H1 (cell line): ENCODE data around the gene GALK1. TPM values are rescaled to one million over a fixed set of nuclear protein-coding genes. Genes with fewer than 3 reads are reported as not detected.

Source experiments
- CTCF ChIA-PET: fragments of 300-600 bp; sonication (Branson Sonifier 250); formaldehyde crosslinking; loops from one replicate; lab custom pipeline; 2021; ENCODE audit not compliant: partially characterized antibody; lab: Charles Lee
- POLR2A ChIA-PET: fragments of 300-600 bp; sonication (Branson Sonifier 250); formaldehyde crosslinking; loops from one replicate; lab custom pipeline; 2021; ENCODE audit warnings: inconsistent platforms; ENCODE audit not compliant: partially characterized antibody; lab: Charles Lee
- DNase-seq, 2 experiments: peaks; one replicate each; pipeline versions ENCODE4 v3.0.0 to v3.0.0-alpha.2; 2010 to 2022; ENCODE audit warnings: low spot score in 2 of 2, low read depth in 1 of 2, mixed read lengths in 1 of 2
- FAIRE-seq: peaks from 2 replicates; lab custom pipeline; 2011; peaks lifted over from hg19 to GRCh38; lab: Jason Lieb, UNC
- H2AFZ ChIP-seq: 2 replicates; pipeline ENCODE4 v1.8.1; 2012; ENCODE audit warnings: low read length, inconsistent platforms
- H2AK5ac ChIP-seq: 2 replicates; pipeline ENCODE4 v1.6.1; 2013; ENCODE audit warnings: low read depth, low read length
- H2BK120ac ChIP-seq: replicated peaks from 2 replicates; pipeline ENCODE3; 2013; ENCODE audit warnings: low read depth, low read length, inconsistent platforms
- H2BK12ac ChIP-seq: 2 replicates; pipeline ENCODE4 v1.6.1; 2013; ENCODE audit warnings: low read depth, low read length
- H2BK15ac ChIP-seq: 2 replicates; pipeline ENCODE4 v1.6.1; 2013; ENCODE audit warnings: low read length
- H2BK20ac ChIP-seq: 2 replicates; pipeline ENCODE4 v1.6.1; 2013; ENCODE audit warnings: low read length
- H2BK5ac ChIP-seq: 2 replicates; pipeline ENCODE4 v1.6.1; 2013; ENCODE audit warnings: low read depth, low read length
- H3K14ac ChIP-seq: 2 replicates; pipeline ENCODE4 v1.6.1; 2013; ENCODE audit warnings: inconsistent platforms; ENCODE audit not compliant: insufficient read length
- H3K18ac ChIP-seq: 2 replicates; pipeline ENCODE4 v1.6.1; 2013; ENCODE audit warnings: low read length; ENCODE audit errors: extremely low read depth
- H3K23ac ChIP-seq: 2 replicates; pipeline ENCODE4 v1.6.1; 2013; ENCODE audit warnings: inconsistent platforms; ENCODE audit not compliant: insufficient read length
- H3K23me2 ChIP-seq: 2 replicates; pipeline ENCODE4 v1.6.1; 2013; ENCODE audit warnings: low read depth, low read length
- H3K27ac ChIP-seq: 2 replicates; pipeline ENCODE4 v1.6.1; 2011; ENCODE audit warnings: low read depth, low read length, inconsistent platforms
- H3K27me3 ChIP-seq, 4 experiments: replicated peaks in 1 of 4; 1 replicate in 1 of 4; 2 replicates in 3 of 4; pipeline versions ENCODE4 v1.6.1 to v1.8.1; 2011 to 2013; ENCODE audit warnings: low read length in 3 of 4, mild to moderate bottlenecking in 3 of 4, inconsistent platforms in 2 of 4, mixed read lengths in 2 of 4, moderate library complexity in 1 of 4; ENCODE audit not compliant: control insufficient read depth in 3 of 4, insufficient read depth in 3 of 4; ENCODE audit errors: extremely low read depth in 1 of 4
- H3K36me3 ChIP-seq, 4 experiments: 2 replicates each; pipeline versions ENCODE4 v1.6.1 to v1.8.1; 2011 to 2013; ENCODE audit warnings: mild to moderate bottlenecking in 4 of 4, low read length in 3 of 4, moderate library complexity in 2 of 4, control low read depth in 1 of 4, inconsistent platforms in 1 of 4; ENCODE audit not compliant: insufficient read depth in 4 of 4, control insufficient read depth in 2 of 4
- H3K4ac ChIP-seq: replicated peaks from 2 replicates; pipeline ENCODE3; 2013; ENCODE audit warnings: low read length, low read depth, mixed read lengths, inconsistent platforms; ENCODE audit not compliant: insufficient read length
- H3K4me1 ChIP-seq, 4 experiments: replicated peaks in 1 of 4; 1 replicate in 1 of 4; 2 replicates in 3 of 4; pipeline versions ENCODE4 v1.6.1 to v1.8.1; 2011 to 2013; ENCODE audit warnings: low read length in 3 of 4, inconsistent platforms in 2 of 4, mixed read lengths in 1 of 4; ENCODE audit not compliant: insufficient read depth in 4 of 4, control insufficient read depth in 3 of 4
- H3K4me2 ChIP-seq, 2 experiments: 2 replicates each; pipeline versions ENCODE4 v1.6.1 to v1.8.1; 2011 to 2013; ENCODE audit warnings: low read depth in 2 of 2, low read length in 2 of 2, control low read depth in 1 of 2, inconsistent platforms in 1 of 2, mild to moderate bottlenecking in 1 of 2; ENCODE audit not compliant: insufficient read depth in 1 of 2
- H3K4me3 ChIP-seq, 4 experiments: fragments of 200-600, 300-600 bp in 1 of 4; sonication (generic), shearing (Covaris generic), sonication (Bioruptor Twin) in 1 of 4; 2 replicates each; pipeline versions ENCODE4 v1.5.1 to v1.8.1; 2011 to 2016; ENCODE audit warnings: low read length in 4 of 4, low read depth in 3 of 4, control low read depth in 2 of 4, inconsistent platforms in 2 of 4, mild to moderate bottlenecking in 2 of 4, mixed read lengths in 1 of 4, moderate library complexity in 1 of 4; ENCODE audit not compliant: insufficient read depth in 2 of 4; ENCODE audit errors: extremely low read depth in 1 of 4
- H3K56ac ChIP-seq: replicated peaks from 2 replicates; pipeline ENCODE3; 2013; ENCODE audit warnings: low read depth, mild to moderate bottlenecking, mixed read lengths, low read length, inconsistent platforms; ENCODE audit not compliant: insufficient read length
- H3K79me1 ChIP-seq: 2 replicates; pipeline ENCODE4 v1.6.1; 2013; ENCODE audit warnings: low read depth, low read length, control low read depth
- H3K79me2 ChIP-seq, 2 experiments: 2 replicates each; pipeline versions ENCODE4 v1.6.1 to v1.8.1; 2012 to 2013; ENCODE audit warnings: low read length in 2 of 2, mild to moderate bottlenecking in 2 of 2, inconsistent platforms in 1 of 2; ENCODE audit not compliant: insufficient read depth in 2 of 2, control insufficient read depth in 1 of 2
- H3K9ac ChIP-seq, 4 experiments: replicated peaks in 1 of 4; 1 replicate in 1 of 4; 2 replicates in 3 of 4; pipeline versions ENCODE4 v1.6.1 to v1.8.1; 2011 to 2013; ENCODE audit warnings: low read depth in 3 of 4, low read length in 3 of 4, control low read depth in 2 of 4, mild to moderate bottlenecking in 2 of 4, moderate library complexity in 2 of 4, inconsistent platforms in 1 of 4; ENCODE audit errors: extremely low read depth in 1 of 4
- H3K9me3 ChIP-seq, 2 experiments: 2 replicates each; pipeline versions ENCODE4 v1.6.1 to v1.8.1; 2012 to 2013; ENCODE audit warnings: mild to moderate bottlenecking in 2 of 2, moderate library complexity in 2 of 2, control low read depth in 1 of 2, inconsistent platforms in 1 of 2, low read depth in 1 of 2, low read length in 1 of 2, mixed read lengths in 1 of 2; ENCODE audit not compliant: insufficient read depth in 2 of 2
- H4K20me1 ChIP-seq, 2 experiments: replicated peaks in 1 of 2; 2 replicates each; pipeline versions ENCODE3 to v1.8.1; 2011 to 2013; ENCODE audit warnings: inconsistent platforms in 2 of 2, low read length in 2 of 2, mild to moderate bottlenecking in 1 of 2; ENCODE audit not compliant: insufficient read depth in 2 of 2, control insufficient read depth in 1 of 2
- H4K5ac ChIP-seq: 2 replicates; pipeline ENCODE4 v1.6.1; 2013; ENCODE audit warnings: low read length, low read depth, mixed read lengths, inconsistent platforms; ENCODE audit not compliant: insufficient read length
- H4K8ac ChIP-seq: 2 replicates; pipeline ENCODE4 v1.8.0; 2013; ENCODE audit warnings: mild to moderate bottlenecking, moderate library complexity, low read length, inconsistent platforms; ENCODE audit not compliant: insufficient read depth; ENCODE audit errors: extremely low read depth
- H4K91ac ChIP-seq: replicated peaks from 2 replicates; pipeline ENCODE3; 2013; ENCODE audit warnings: low read length, mixed read lengths, inconsistent platforms; ENCODE audit not compliant: insufficient read length
- BACH1 ChIP-seq: IDR thresholded peaks from 2 replicates; pipeline ENCODE4 v1.6.1; 2012; ENCODE audit warnings: low read length, improper control_type of control experiment
- BCL11A ChIP-seq, 2 experiments: IDR thresholded peaks; one replicate each; pipeline ENCODE4 v1.6.1; 2011; ENCODE audit warnings: low read depth in 2 of 2, low read length in 2 of 2, mild to moderate bottlenecking in 2 of 2
- CBX8 ChIP-seq: fragments of 300-800, 300-1000 bp; sonication (generic); IDR thresholded peaks from 2 replicates; pipeline ENCODE4 v1.7.1; 2016; ENCODE audit warnings: low read depth, low read length, borderline replicate concordance
- CEBPB ChIP-seq: IDR thresholded peaks from 2 replicates; pipeline ENCODE4 v1.6.1; 2012; ENCODE audit warnings: low read depth, low read length
- CHD1 ChIP-seq: IDR thresholded peaks from 2 replicates; pipeline ENCODE4 v1.6.1; 2012; ENCODE audit warnings: low read depth, low read length, improper control_type of control experiment
- FOSL1 ChIP-seq: IDR thresholded peaks from 2 replicates; pipeline ENCODE4 v1.6.1; 2011; ENCODE audit warnings: mild to moderate bottlenecking, low read depth, low read length, moderate library complexity; ENCODE audit not compliant: insufficient read depth
- GTF2F1 ChIP-seq: IDR thresholded peaks from 2 replicates; pipeline ENCODE4 v1.6.1; 2012; ENCODE audit warnings: low read depth, low read length, improper control_type of control experiment, borderline replicate concordance
- HDAC2 ChIP-seq, 2 experiments: fragments of 300-600 bp in 1 of 2; sonication (generic) in 1 of 2; IDR thresholded peaks; 2 replicates each; pipeline ENCODE4 v1.6.1; 2011 to 2012; ENCODE audit warnings: low read depth in 2 of 2, low read length in 2 of 2, mild to moderate bottlenecking in 2 of 2, moderate library complexity in 2 of 2, borderline replicate concordance in 1 of 2, inconsistent platforms in 1 of 2
- HDAC6 ChIP-seq: IDR thresholded peaks from one replicate; pipeline ENCODE4 v1.7.1; 2012; ENCODE audit warnings: low read depth, mild to moderate bottlenecking, inconsistent platforms, low read length, moderate library complexity
- JUND ChIP-seq: IDR thresholded peaks from 2 replicates; pipeline ENCODE4 v1.6.1; 2011; ENCODE audit warnings: mild to moderate bottlenecking, improper control_type of control experiment, low read length
- KDM4A ChIP-seq: IDR thresholded peaks from one replicate; pipeline ENCODE4 v1.7.1; 2012; ENCODE audit warnings: low read depth, mild to moderate bottlenecking, moderate library complexity, low read length, inconsistent platforms; ENCODE audit not compliant: severe bottlenecking
- USF2 ChIP-seq: IDR thresholded peaks from 2 replicates; pipeline ENCODE4 v1.6.1; 2011; ENCODE audit warnings: low read length, improper control_type of control experiment
- YY1 ChIP-seq: IDR thresholded peaks from 2 replicates; pipeline ENCODE4 v1.6.1; 2011; ENCODE audit warnings: low read depth, mild to moderate bottlenecking, low read length
- WGBS, 2 experiments: shearing (Covaris generic) in 1 of 2; methylation state at CpG; one replicate each; pipeline versions ENCODE4 v1.1.6 to v1.1.7; 2013 to 2015; ENCODE audit warnings: low lambda C conversion rate in 2 of 2, mixed read lengths in 2 of 2, inconsistent platforms in 1 of 2, low coverage in 1 of 2, missing lambda C conversion rate in 1 of 2; ENCODE audit not compliant: insufficient replicate concordance in 2 of 2, insufficient coverage in 1 of 2, insufficient read length in 1 of 2; ENCODE audit errors: extremely low coverage in 1 of 2, missing lambda C conversion rate in 1 of 2; 5-methylcytosine and 5-hydroxymethylcytosine counted together
- polyA plus RNA-seq, 7 experiments: library from polyadenylated mRNA; depleted of rRNA in 3 of 7; stranded (reverse) in 5 of 7; unstranded in 2 of 7; fragments of >200 nt in 5 of 7; fragments of 200-250 nt in 2 of 7; gene quantifications; 1 replicate in 5 of 7; 2 replicates in 1 of 7; 4 replicates in 1 of 7; pipeline versions ENCODE4 v1.2.1 to v1.2.3, GENCODE V29; 2011 to 2013; ENCODE audit warnings: missing spikeins in 2 of 7, mixed read lengths in 2 of 7
- total RNA-seq: library from RNA; stranded (reverse); fragmentation: NEBNext Ultra II Directional; extraction: Animal tissue kit (Norgen Biotek cat#: 25700); gene quantifications from 2 replicates; pipeline ENCODE4 v1.2.1, GENCODE V29; 2021

The GALK1 gene
- total and polyA plus RNA-seq, 2 of the 8 experiments (the other 6 are each of a cell fraction or from before 2014, with no cell fraction given) = 34.1 to 47.9 TPM

- H4K5ac ChIP-seq = no peak overlapping the region
- H3K27ac ChIP-seq = no peak overlapping the region
- H4K20me1 ChIP-seq = peaks cover 0 to 5% of the 10 kb centered on the region in 2 experiments
- H3K79me1 ChIP-seq = no peaks in the 10 kb centered on the region
- H3K27me3 ChIP-seq = no peaks in the 10 kb centered on the region
- H3K23ac ChIP-seq = no peak overlapping the region
- no peak overlapping the region for H2BK12ac ChIP-seq
- H2BK5ac ChIP-seq = no peak overlapping the region
- no peak overlapping the region for H4K8ac ChIP-seq
- H3K4ac ChIP-seq = no peak overlapping the region
- no peak overlapping the region for H2AFZ ChIP-seq
- no peaks in the 10 kb centered on the region for H3K23me2 ChIP-seq
- no peak overlapping the region for H3K14ac ChIP-seq
- no peak overlapping the region for H3K56ac ChIP-seq
- H3K4me2 ChIP-seq = no peak overlapping the region
- TF ChIP-seq CHD1 (no peak), BACH1 (no peak), USF2 (no peak), FOSL1 (no peak), GTF2F1 (no peak), CEBPB (no peak), JUND (no peak), HDAC2 (IDR thresholded peaks at IDR 0.05; ENCODE audit: borderline replicate concordance in 1 of 2, low read depth in 2 of 2, low read length in 2 of 2) (no peak), KDM4A (no peak), CBX8 (no peak), YY1 (no peak), BCL11A (IDR thresholded peaks at IDR 0.05; ENCODE audit: low read depth in 2 of 2, low read length in 2 of 2) (no peak), HDAC6 (no peak)
- no peak for DNase-seq
- ChIA-PET POLR2A (interaction anchor here (0.7 to 1.7 kb wide), 6 partner anchors 8 to 100 kb away, joined by 3 to 4 read pairs (median 4); partner anchors contain the start of gene ITGB4), CTCF (interaction anchor here (0.9 to 4.8 kb wide), 11 partner anchors 9 to 138 kb away, joined by 3 to 44 read pairs (median 4); partner anchors contain the start of gene SMIM5)
- no peak overlapping the region for H2BK20ac ChIP-seq
- H2BK120ac ChIP-seq = no peak overlapping the region
- H3K18ac ChIP-seq = no peak overlapping the region
- no peak overlapping the region for H2AK5ac ChIP-seq
- no peak overlapping the region for H4K91ac ChIP-seq
- no peak for FAIRE-seq
- H2BK15ac ChIP-seq = no peak overlapping the region
- H3K36me3 ChIP-seq = no peaks in the 10 kb centered on the region
- H3K4me3 ChIP-seq = no peak overlapping the region
- 85% methylated on average over 7 of the region's 7 CpGs; no CpG with 5 or more reads in 1 of the 2 experiments for WGBS, 2 experiments
- H3K4me1 ChIP-seq = no peaks in the 10 kb centered on the region; a peak in 2 of 7 replicates
- H3K79me2 ChIP-seq = no peaks in the 10 kb centered on the region
- H3K9ac ChIP-seq = no peak overlapping the region
- no peaks in the 10 kb centered on the region for H3K9me3 ChIP-seq
These were observed 35.6 kb downstream of the GALK1 start for GRCh38 chr17:75729351-75729750.
